A549 treated with RU486 at 1 μM for 4 hours (cell line): ENCODE data around the gene NRSN2. TPM values are rescaled to one million over a fixed set of nuclear protein-coding genes. Genes with fewer than 3 reads are reported as not detected.

Source experiments
- total RNA-seq: library from RNA; stranded (reverse); fragments of 200-300 nt; extraction: Qiagen RNA extraction; gene quantifications from 5 replicates; pipeline ENCODE4 v1.2.3, GENCODE V29; 2022; ENCODE audit warnings: low read depth

The NRSN2 gene
- 54.0 to 68.2 TPM (median 62.2 TPM) in 5 replicates for total RNA-seq

GRCh38 chr20:346640-347316 lies at the start of gene NRSN2:
TSS of gene NRSN2 (plus strand) at chr20:347111. CDS start at chr20:349644, 2,533 bp downstream.

GRCh38 chr20:325045-325888 lies 21.6 kb upstream of the NRSN2 start, which contains the start of gene SOX12:
TSS of gene SOX12 (plus strand) at chr20:325552. CDS start at chr20:325925, 373 bp downstream.

Other genes starting within 250 kb of the NRSN2 start
- not detected in 5 replicates for gene DEFB126, start 204.5 kb upstream of the NRSN2 start, total RNA-seq
- not detected in 5 replicates for gene DEFB127, start 189.7 kb upstream of the NRSN2 start, total RNA-seq
- not detected in 5 replicates for gene DEFB128, start 157.4 kb upstream of the NRSN2 start, total RNA-seq
- gene DEFB129, start 119.9 kb upstream of the NRSN2 start, total RNA-seq = not detected in 5 replicates
- not detected in 5 replicates for gene DEFB132, start 89.4 kb upstream of the NRSN2 start, total RNA-seq
- 11.2 to 13.4 TPM (median 12.2 TPM) in 5 replicates for gene C20orf96, start 56.4 kb upstream of the NRSN2 start, total RNA-seq
- gene ZCCHC3, start 49.5 kb upstream of the NRSN2 start, total RNA-seq = 19.0 to 24.1 TPM (median 22.0 TPM) in 5 replicates
- 20.1 to 30.9 TPM (median 30.6 TPM) in 5 replicates for gene SOX12, start 21.6 kb upstream of the NRSN2 start, total RNA-seq
- 39.1 to 53.6 TPM (median 50.4 TPM) in 5 replicates for gene TRIB3, start 33.6 kb downstream of the NRSN2 start, total RNA-seq
- gene RBCK1, start 61.2 kb downstream of the NRSN2 start, total RNA-seq = 101 to 145 TPM (median 138 TPM) in 5 replicates
- gene TBC1D20, start 115.4 kb downstream of the NRSN2 start, total RNA-seq = 30.9 to 34.8 TPM (median 34.1 TPM) in 5 replicates
- gene CSNK2A1, start 196.7 kb downstream of the NRSN2 start, total RNA-seq = 130 to 164 TPM (median 159 TPM) in 5 replicates